GM19238 (cell line): ENCODE measurements around the gene HEXIM1.

Experiments used
- DNase-seq: peaks from one replicate; pipeline ENCODE4 v3.0.0; 2011; ENCODE audit warnings: low spot score; ENCODE audit not compliant: insufficient read length

The HEXIM1 gene, protein sequence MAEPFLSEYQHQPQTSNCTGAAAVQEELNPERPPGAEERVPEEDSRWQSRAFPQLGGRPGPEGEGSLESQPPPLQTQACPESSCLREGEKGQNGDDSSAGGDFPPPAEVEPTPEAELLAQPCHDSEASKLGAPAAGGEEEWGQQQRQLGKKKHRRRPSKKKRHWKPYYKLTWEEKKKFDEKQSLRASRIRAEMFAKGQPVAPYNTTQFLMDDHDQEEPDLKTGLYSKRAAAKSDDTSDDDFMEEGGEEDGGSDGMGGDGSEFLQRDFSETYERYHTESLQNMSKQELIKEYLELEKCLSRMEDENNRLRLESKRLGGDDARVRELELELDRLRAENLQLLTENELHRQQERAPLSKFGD

DNA sequence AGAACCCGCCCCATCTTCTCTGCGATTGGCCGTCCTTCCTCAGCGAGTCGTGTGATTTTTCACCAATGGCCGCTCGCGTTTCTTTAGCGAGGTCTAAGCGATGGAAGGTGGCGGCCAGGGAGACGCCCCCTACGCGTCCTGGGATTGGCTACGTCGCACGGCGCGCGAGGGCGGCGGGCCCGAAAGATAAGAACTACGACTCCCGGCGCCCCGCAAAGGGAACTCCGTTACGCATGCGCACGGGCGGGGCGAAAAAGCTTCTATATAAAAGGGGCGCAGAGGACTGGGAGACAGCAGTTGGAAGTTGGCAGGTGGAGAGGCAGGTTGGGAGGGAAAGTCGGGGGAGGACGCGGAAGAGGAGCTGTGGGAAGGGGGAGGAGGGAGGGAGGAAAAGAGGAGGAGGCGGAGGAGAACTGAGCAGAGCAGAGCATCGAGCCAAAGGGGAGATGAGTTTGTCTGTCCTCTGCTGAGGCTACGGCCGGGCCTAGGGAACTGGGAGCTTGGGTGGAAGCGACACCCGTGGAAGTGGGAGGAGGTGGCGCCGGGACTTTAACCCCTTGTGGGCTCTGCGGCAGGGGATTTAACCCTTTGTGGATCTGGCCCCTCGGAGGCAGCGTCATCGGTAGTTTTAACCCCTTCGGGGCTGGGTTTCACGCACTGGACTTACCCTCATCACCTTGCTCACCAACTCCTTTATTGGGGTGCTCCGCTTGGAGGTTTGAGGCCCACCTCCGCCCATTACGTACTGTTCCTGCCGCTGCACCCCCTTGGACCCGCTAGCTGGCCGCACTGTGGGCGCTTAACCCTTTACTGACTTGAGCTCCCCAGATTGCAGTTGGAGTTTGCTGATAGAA lies at the start of gene HEXIM1:
Gene HEXIM1 (plus strand): TSS at position 293 of the 854 bp plus-strand sequence. CDS start 716 bp downstream, outside the sequence.
- DNase-seq = peak; percentile 95

DNA sequence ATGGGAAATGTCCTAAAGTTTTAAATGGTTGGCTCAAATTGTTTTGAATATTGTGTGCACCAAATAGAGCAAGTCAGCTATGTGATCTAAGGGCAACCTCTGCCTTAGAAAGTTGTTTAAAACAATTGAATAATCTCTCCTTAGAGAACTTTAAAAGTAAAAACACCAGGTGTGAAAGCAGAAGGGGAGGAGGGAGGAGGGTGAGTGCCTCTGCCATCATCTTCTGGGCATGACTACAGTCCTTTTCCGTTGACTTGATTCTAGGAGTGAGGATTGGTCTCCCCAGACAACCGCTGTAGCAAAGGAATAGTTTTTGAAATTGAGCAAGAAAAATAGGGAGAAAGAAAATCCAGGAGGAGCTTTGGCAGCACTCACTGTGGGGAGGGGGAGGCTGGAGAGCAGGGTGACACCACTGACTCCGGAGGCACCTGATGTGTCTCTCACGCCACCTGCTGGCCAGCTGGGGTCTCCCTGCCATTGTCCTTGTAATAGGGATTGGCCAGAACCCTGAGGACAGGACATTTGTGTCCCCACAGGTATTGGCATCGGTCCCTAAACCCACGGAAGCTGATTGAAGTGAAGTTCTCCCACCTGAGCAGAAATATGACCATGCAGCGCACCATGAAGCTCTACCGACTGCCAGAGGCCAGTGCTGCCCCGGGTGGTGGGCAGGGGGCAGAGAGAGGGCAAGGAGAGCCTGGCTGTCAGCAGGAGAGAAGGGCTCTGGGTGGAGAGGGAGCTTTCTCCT lies 49.2 kb upstream of the HEXIM1 start:
- DNase-seq = peak; percentile 88

DNA sequence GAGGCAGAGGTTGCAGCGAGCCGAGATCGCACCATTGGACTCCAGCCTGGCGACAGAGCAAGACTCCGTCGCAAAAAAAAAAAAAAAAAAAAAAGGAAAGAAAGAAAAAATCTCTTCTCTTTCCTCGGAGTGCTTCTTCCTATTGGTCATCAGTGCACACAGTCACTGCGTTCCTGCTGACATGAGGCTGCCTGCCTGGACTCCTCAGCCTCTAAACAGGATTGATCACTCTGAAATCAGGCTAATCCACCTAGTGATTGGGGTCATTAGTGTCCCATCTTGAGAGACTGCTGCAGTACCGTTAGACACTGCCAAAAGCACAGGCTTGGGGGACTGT lies 46.8 kb upstream of the HEXIM1 start:
- DNase-seq = no peak

DNA sequence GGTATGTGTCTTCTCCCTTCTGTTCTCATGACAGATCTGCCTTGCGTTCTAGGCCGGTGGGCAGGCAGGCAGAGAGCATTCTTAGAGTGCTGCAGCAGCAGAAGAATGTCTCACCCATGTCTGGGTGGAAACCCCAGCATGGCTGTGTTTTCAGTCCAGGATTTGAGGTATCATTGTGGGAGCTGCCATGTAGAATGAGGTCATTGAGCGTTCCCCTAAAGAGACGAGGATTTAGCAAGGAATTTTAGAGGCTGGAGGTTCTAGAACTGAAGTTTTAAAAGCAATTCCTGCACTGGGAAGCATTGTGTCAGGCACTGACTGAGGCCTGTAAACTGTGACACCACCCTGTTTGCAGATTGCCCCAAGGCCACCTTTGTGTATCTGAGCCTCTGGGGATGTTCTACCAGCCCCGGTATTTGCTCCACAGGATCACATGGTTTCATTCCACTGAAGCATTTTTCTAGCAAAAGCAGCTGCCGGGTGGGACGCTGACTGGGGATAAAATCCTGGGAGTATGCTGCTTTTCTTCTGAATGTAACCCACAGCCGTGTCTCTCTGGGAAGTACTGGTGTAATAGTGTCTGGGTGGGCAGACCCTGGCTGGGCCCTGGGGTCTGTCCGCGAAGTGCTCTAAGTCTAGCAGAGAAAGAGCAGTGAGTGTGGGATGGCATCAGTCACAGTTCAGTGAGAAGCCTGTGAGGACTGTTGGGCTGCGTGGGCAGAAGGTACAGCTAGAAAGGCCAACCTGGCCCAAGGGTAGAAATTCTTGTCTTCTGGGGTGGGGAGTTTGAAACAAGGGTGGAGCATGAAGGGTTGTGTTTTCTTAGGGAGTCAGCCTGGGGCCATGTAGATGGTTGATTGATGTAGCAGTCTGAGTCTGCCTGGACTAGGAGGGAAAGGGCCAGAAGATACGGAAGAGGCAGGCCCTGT lies 46.1 kb upstream of the HEXIM1 start:
- DNase-seq = no peak

DNA sequence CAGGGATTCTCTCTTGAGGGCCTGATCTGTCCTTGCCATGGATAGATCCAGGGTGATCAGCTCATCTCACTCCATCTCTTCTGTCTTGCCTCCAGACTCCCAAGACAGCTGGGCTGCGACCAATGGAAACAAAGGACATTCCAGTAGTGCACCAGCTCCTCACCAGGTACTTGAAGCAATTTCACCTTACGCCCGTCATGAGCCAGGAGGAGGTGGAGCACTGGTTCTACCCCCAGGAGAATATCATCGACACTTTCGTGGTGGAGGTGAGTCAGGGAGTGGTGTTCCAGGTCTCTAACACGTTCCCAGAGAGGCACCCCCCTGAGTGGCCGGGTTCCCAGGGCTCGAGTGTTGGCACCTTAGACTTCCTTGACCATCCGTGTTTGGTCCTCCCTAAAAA lies 45.4 kb upstream of the HEXIM1 start:
- DNase-seq = no peak

DNA sequence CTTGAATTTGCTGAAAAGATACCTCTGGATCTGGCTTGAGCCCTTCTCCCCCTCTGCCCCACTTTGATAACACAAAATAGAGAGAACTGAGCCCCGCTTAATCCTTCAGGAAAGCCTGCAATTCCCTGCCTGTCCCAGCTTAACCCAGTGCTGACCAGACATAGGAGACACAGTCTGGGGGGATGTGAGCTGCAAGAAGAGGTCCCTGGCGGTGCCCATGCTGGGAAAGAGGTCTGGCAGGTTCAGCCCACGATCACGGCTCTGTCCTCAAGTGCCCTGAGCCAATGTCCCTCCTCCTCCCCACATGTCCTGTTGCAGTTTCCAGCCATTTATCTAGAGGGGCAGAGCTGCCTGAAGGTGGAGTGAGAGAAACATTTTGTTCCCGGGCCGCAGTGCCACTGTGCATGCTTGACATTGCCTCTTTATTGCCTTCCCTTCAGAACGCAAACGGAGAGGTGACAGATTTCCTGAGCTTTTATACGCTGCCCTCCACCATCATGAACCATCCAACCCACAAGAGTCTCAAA lies 44.9 kb upstream of the HEXIM1 start:
- no peak for DNase-seq

DNA sequence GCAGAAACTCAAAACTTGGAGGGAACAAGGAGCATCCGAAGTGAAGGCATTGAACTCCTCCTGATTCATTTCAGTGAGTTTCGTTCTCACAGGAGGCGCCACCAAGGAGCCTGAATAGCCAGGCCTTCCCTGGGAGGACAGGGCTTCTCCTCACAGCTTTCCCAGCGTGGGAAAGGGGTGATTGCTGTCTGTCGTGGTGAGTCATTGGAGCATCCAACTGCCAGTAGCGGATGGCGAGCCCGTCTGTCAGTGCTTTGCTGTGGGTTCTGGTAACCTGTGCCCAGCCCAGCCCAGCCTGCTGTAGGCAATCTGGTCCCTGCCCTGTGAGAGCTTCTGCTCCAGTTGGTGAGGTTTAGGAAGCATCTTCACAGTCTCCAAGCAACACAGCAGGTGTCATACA lies 44.2 kb upstream of the HEXIM1 start:
- DNase-seq = no peak

DNA sequence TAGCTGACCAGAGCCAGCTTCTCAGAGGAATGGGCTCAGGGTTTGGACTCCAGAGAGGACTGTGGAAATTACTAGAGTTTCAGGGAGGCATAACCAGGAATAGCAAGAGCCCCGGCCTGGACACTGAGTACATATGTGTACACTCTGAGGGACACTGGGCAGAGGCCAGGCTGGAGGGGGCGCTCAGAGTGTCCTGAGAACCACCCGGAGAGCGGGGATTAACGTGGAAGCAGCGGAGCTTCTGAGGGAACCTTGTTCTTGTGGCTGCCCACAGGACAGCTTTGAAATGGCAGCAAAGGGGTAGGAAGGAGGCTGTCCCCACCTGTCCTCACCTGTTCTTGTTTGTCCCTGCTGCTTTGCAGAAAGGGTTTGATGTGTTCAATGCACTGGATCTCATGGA lies 43.8 kb upstream of the HEXIM1 start:
- DNase-seq = no peak

DNA sequence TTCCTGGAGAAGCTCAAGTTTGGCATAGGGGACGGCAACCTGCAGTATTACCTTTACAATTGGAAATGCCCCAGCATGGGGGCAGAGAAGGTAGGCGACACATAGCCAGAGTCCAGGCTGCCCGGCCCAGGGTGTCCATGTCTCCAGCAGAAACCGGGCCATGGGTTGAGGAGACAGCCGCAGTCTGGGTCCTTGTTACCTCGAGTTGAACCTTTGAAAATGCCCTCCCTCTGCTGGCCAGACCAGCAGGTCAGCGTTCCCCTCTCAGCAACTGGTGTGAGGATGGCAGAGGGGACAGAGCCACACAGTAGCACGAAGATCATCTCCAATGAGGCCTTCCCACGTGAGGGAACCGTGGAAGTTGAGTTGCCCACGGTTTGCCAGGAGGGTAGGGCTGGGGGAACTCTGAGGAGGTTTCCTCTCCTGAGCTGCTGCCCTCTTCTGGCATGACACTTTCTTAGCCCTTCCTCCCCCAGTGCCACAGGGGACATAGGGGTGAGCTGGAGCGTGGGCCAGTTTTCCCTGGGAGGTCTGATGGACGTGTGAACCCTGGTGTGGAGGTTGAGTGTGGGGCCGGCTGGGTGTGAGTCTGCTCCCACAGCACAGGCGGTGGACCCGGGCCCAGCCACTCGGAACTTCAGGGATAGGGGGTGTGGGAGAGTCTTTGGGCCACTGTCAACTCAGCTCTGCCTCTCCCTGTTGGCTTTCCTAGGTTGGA lies 43.2 kb upstream of the HEXIM1 start:
- no peak for DNase-seq

DNA sequence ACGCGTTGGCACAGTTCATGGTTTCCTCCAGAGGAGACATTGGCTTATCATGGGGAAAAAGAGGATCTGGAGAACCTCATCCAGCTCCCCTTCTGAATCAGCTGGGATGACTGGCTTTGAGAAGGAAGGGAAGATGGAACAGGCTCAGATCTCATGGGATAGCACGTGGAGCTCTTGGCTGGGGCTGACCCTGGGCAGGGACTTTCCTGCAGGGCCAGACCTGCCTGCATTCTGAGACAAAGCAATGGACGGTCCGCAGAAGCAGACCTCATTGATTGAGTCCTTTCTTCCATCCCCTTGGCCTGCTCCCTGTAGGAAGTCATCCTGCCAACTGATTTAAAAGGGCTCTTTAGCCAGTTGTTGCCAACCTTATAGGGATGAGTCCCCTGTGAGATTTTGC lies 42.2 kb upstream of the HEXIM1 start:
- no peak for DNase-seq

DNA sequence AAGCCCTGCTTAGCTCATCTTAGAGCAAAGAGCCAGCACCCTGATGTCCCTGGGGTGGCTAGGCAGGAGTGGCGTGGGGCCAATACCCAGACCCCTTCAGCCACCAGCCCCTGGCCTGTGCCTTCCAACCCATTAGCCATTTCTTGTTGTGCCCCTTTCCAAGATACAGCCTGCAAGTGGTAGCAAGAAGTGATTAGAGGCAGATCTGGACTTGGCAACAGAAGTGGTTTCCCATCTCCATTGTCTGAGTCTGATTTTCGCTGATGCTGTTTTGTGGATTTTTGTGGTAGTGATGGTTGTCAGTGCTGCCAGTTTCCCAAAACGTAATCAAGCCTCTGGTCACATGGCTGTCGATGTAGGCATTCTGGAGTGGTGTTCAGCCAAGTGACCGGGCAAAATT lies 41.7 kb upstream of the HEXIM1 start:
- DNase-seq = no peak

DNA sequence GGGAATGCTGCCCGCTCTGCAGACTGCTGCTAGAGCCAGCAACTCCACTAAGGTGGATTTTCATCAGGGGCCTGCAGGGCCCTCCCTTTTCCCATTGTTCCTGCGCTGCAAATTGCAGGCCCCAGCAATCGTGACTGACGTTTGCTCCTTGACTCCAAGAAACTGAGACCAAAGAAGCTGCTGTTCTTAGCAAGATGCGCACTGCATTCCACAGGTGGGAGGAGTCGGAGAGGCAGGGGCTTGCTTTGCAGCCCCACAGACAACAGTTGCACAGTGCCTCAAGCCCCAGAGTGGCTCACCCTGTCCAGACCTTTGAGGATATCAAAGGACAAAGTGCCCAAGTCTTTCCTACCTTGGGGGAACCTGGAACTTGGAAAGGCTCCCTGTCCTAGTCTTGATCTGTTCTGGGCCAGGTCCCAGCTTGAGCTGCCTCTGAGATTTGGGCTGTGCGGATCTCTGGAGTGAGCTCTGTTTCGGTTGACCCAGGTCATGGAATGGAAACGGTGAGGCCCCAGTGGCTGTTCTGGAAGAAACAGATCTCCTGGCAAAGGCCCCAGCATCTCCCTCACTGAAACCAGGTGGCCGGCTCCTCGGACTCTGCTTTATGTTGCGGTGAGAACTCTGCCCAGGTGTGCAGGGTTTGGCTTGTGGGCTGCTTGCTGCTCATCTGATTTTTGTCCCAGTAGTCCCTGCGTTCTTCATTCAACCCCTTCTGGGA lies 40.8 kb upstream of the HEXIM1 start:
- DNase-seq = no peak

DNA sequence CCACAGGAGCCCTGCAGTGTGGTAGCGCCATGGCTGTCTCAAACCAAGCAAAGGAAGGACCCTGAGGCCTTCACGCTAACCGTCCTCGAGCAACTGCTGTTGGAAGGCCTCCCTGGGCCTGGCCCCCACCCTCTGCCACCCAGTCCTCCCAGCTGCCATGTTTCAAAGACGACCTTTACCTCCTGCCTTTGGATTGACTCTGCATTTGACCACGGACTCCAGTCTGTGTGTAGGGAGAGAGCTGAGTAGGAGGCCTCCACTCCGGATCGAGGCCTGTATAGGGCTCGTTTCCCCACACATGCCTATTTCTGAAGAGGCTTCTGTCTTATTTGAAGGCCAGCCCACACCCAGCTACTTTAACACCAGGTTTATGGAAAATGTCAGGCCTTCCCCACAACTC lies 40.2 kb upstream of the HEXIM1 start:
- DNase-seq = no peak

DNA sequence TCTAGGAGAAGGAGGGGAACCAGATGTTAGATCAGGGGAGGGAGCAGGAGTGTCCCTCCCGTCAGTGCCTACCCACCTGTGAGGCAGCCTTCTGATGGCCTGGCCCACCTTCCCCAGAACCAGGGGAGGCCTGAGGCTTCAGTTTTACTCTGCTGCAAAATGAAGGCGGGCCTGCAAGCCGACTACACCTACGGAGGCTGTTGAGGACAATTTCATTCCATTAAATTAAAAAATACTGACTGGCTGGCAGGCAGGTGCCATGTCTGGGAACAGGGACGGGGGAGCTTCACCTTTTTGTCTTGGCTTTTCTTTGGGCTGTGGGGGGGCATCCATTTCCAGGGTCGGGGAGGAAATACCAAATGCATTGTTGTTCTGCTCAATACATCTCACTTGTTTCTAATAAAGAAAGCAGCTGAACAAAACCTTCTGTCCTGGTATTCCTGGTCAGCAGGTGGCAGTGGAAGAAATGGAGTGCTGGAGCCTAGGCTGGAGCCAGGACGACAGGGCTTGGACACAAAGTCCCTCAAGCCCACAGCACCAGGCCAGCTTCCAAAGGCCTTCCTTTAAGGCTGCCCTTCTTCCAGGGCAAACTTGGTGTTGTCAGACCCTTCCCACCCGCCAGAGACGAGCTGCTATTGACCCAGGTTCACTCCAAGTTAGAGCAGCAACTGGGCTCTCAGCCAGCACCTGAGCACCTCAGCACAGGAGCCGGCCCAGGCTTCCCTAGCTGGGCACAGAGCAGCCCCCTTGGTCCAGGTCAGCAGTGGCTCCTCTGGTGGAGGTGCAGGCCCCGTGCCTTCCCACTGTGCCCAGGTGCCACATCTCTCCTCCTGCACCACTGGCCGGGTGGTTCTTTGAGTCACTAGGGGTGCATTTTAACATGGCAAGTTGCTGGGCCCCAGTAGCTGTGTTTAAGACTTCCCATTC lies 39.4 kb upstream of the HEXIM1 start:
- DNase-seq = no peak

DNA sequence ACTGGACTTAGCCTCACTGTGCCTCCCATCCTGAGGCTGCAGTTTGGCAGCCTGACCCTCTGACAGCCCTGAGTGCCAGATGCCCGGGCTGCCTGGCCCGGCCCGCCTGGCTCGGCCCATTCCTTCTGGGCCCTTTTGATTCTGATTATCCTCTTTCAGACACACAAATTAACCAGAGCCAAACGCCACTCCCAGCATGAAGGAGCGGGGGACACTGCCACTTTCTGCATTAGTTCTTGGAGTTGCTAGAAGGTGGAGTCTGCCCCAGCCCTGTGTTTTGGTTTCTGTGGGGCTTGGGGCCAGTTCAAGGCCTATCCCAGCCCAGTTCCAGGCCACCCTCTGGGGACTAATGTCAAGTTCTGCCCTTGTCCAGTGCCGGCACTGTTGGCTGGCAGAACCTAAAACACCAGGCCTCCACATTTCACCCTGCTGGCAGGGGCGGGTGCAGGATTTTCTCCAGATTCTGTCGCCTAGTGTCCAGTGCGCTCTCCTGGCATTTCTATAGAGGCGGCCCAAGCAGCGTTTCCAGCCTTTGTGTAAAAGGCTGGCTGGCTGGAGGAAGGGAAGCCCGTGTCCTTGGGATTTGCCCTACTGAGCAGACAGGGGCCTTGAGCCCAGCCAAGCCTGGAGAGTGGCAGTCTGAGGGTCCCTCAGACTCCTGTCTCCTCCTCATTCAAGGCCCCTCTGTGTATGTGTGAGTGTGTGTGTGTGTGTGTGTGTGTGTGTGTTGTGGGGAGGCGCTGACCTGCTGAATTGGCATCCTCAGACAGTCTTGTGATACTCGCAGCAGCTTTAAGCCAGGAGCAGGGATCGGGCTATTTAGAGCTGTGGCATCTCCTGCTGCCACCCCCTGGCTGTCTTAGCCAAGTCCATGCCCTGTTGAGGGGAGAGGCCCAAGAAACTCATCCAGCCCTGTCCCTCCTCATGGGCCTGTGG lies 37.3 kb upstream of the HEXIM1 start:
- DNase-seq = no peak

DNA sequence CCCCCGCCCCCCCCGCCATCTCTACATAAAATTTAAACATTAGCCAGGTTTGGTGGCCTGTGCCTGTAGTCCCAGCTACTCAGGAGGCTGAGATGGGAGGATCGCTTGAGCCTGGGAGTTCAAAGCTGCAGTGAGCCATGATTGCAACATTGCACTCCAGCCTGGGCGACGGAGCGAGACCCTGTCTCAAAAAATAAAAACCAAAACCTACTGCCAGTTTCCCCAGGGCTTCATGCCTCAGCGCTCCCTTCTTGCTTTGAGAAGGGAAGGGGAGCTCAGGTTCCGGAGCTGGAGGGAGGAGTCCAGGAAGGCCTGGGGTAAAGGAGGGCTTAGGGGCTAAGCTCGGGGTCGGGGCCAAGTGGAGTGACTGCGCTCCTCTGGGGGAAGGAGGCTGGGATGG lies 36.4 kb upstream of the HEXIM1 start:
- peak; percentile 46 for DNase-seq
